CD4-positive, CD25-positive, alpha-beta regulatory T cell (primary cell): ENCODE results near the gene ALDH1A1. TPM values are rescaled to one million over a fixed set of nuclear protein-coding genes. Genes with fewer than 3 reads are reported as not detected.
"Not testable (repeated sequence)": the region's sequence is repeated elsewhere in the genome, so short reads cannot be mapped to it uniquely, and the experiment has no call there.

Experiments used
- ATAC-seq, 2 donors: fragments of 150-1000 bp; cut with Tn5 transposase; one replicate each; pipeline ENCODE4 v1.10.0; 2021; ENCODE audit warnings: low read depth in 2 of 2, moderate number of reproducible peaks in 2 of 2, moderate library complexity in 1 of 2
- DNase-seq, 3 donors: peaks; one replicate each; pipeline versions ENCODE4 v3.0.0 to v3.0.0-alpha.2; 2012 to 2022; ENCODE audit warnings: mixed read lengths in 1 of 3
- H3K27ac ChIP-seq: one replicate; pipeline ENCODE4 v1.7.0; 2013; ENCODE audit warnings: mild to moderate bottlenecking, low read length; ENCODE audit not compliant: insufficient read depth, poor library complexity, severe bottlenecking
- H3K27me3 ChIP-seq: one replicate; pipeline ENCODE4 v1.7.0; 2013; ENCODE audit warnings: low read length; ENCODE audit not compliant: control insufficient read depth, insufficient read depth
- H3K36me3 ChIP-seq: one replicate; pipeline ENCODE4 v1.7.0; 2013; ENCODE audit warnings: mild to moderate bottlenecking, low read length, moderate library complexity; ENCODE audit not compliant: control insufficient read depth, insufficient read depth
- H3K4me1 ChIP-seq: 2 replicates; pipeline ENCODE4 v1.7.0; 2013; ENCODE audit warnings: mild to moderate bottlenecking, low read length; ENCODE audit not compliant: insufficient read depth, control insufficient read depth, poor library complexity, severe bottlenecking
- H3K4me3 ChIP-seq: one replicate; pipeline ENCODE4 v1.7.0; 2013; ENCODE audit warnings: low read depth, mild to moderate bottlenecking, low read length, moderate library complexity
- H3K9me3 ChIP-seq, 2 experiments: 1 replicate in 1 of 2; 2 replicates in 1 of 2; pipeline ENCODE4 v1.7.0; 2013; ENCODE audit warnings: low read length in 2 of 2, mild to moderate bottlenecking in 1 of 2, moderate library complexity in 1 of 2; ENCODE audit not compliant: control insufficient read depth in 2 of 2
- H3K27ac Mint-ChIP-seq, 3 donors: one replicate each; pipeline ENCODE4 v1.8.0; 2020 to 2022; ENCODE audit warnings: mild to moderate bottlenecking in 3 of 3, mixed read lengths in 3 of 3, moderate library complexity in 2 of 3
- H3K27me3 Mint-ChIP-seq: one replicate; pipeline ENCODE4 v1.8.0; 2022; ENCODE audit warnings: mild to moderate bottlenecking, mixed read lengths
- H3K36me3 Mint-ChIP-seq: one replicate; pipeline ENCODE4 v1.8.0; 2020; ENCODE audit warnings: mixed read lengths
- H3K4me1 Mint-ChIP-seq, 4 donors: one replicate each; pipeline ENCODE4 v1.8.0; 2020 to 2022; ENCODE audit warnings: mixed read lengths in 4 of 4, mild to moderate bottlenecking in 1 of 4
- H3K4me3 Mint-ChIP-seq, 4 donors: one replicate each; pipeline ENCODE4 v1.8.0; 2020 to 2022; ENCODE audit warnings: mild to moderate bottlenecking in 4 of 4, mixed read lengths in 4 of 4, moderate library complexity in 3 of 4
- H3K9me3 Mint-ChIP-seq, 7 donors: one replicate each; pipeline ENCODE4 v1.8.0; 2020 to 2022; ENCODE audit warnings: mixed read lengths in 7 of 7, mild to moderate bottlenecking in 3 of 7, moderate library complexity in 2 of 7
- polyA plus RNA-seq, 4 donors: library from polyadenylated mRNA; unstranded; fragments of 300-500 nt; fragmentation: Illumina TruSeq; gene quantifications; one replicate each; pipeline ENCODE4 v1.2.3, GENCODE V29; 2021
- total RNA-seq: library from RNA; stranded (reverse); gene quantifications from one replicate; pipeline ENCODE4 v1.2.3, GENCODE V29; 2022

The ALDH1A1 gene
- total and polyA plus RNA-seq, 5 donors from 2014 or later = 0.10 to 1.0 TPM; not detected in 3

DNA sequence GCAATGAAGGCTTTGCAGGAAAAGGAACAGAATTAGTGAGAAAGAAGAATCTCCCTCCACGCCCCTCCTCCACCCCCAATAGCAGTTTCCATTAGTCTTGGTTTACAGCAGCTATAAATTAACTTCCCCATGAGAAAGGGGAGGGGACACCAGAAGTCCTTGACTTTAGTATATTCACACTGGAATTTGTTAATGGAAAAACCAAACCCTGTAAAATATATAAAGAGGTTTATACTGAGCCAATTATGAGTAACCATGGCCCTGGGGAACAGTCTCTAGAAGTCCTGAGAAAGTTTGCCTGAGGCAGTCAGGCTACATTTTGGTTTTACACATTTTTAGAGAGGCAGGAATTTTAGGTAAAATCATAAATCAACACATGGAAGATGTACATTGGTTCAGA lies 88.5 kb downstream of the ALDH1A1 start:
- Histone ChIP-seq H3K9me3 (no peaks in the 10 kb centered on the region), H3K27ac (no peak overlapping the region), H3K36me3 (no peaks in the 10 kb centered on the region), H3K4me3 (no peak overlapping the region), H3K27me3 (no peaks in the 10 kb centered on the region), H3K4me1 (no peaks in the 10 kb centered on the region)
- Mint-ChIP-seq H3K27me3 (peaks cover 4% of the 10 kb centered on the region), H3K9me3 (peaks cover 0 to 2% (median 0%) of the 10 kb centered on the region in 7 donors), H3K27ac (peak overlapping the region in 1 of 3 donors; percentile 72), H3K4me1 (no peaks in the 10 kb centered on the region), H3K4me3 (no peak overlapping the region), H3K36me3 (no peaks in the 10 kb centered on the region)
- ATAC-seq (no peak), DNase-seq (no peak)

DNA sequence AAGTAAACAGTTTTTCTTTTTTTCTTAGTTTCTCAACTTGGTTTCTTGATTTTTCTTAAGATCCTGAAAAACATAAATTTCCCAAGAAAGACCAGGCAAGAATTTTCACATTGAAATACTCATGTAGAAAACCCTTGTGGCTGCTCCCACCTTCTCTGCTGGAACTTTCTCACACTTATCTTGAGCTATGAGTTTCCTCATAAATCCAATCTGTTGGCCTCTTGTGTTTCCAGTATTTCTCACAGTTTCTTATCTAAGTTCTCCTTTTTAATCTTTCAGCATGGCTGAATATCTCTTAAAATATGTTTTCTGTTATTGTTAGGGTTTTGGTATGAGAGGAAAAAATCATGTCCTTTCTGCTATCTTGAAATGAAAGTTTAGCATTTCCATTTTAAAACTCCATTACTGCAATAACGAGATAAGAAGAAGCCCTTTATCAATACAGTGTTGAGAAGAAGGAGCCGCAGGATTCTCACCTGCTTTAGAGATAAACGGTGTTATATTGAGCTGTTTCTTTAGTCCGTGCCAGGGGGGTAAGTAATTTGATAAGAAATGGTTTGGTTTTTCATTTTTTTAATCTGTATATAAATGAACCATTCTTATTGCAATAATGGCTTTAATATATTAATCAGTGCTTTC lies 89.3 kb downstream of the ALDH1A1 start:
- Histone ChIP-seq H3K27ac (no peak overlapping the region), H3K27me3 (no peaks in the 10 kb centered on the region), H3K36me3 (no peaks in the 10 kb centered on the region), H3K4me1 (no peaks in the 10 kb centered on the region), H3K9me3 (no peaks in the 10 kb centered on the region), H3K4me3 (no peak overlapping the region)
- Mint-ChIP-seq H3K4me1 (no peaks in the 10 kb centered on the region), H3K36me3 (no peaks in the 10 kb centered on the region), H3K27ac (no peak overlapping the region), H3K4me3 (no peak overlapping the region), H3K9me3 (peaks cover 0 to 2% (median 0%) of the 10 kb centered on the region in 7 donors), H3K27me3 (peaks cover 4% of the 10 kb centered on the region)
- ATAC-seq (no peak), DNase-seq (no peak)

DNA sequence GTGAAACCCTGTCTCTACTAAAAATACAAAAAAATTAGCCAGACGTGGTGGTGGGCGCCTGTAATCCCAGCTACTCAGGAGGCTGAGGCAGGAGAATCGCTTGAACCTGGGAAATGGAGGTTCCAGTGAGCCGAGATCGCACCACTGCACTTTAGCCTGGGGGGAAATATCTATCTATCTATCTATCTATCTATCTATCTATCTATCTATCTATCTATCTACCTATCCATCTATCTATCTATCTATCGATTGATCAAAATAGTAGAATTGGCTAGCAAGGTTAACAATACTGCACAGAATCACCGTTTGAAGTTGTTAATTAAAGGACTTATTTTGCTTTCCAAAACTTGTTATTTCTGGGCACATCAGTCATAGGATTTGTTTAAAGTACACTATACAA lies 90.1 kb downstream of the ALDH1A1 start:
- H3K4me3 Mint-ChIP-seq, H3K36me3 Mint-ChIP-seq, DNase-seq, H3K27me3 ChIP-seq, H3K9me3 ChIP-seq, H3K9me3 Mint-ChIP-seq, ATAC-seq, H3K27ac Mint-ChIP-seq, H3K4me3 ChIP-seq, H3K4me1 Mint-ChIP-seq, H3K4me1 ChIP-seq, H3K27me3 Mint-ChIP-seq, H3K27ac ChIP-seq, H3K36me3 ChIP-seq: not testable (repeated sequence)

DNA sequence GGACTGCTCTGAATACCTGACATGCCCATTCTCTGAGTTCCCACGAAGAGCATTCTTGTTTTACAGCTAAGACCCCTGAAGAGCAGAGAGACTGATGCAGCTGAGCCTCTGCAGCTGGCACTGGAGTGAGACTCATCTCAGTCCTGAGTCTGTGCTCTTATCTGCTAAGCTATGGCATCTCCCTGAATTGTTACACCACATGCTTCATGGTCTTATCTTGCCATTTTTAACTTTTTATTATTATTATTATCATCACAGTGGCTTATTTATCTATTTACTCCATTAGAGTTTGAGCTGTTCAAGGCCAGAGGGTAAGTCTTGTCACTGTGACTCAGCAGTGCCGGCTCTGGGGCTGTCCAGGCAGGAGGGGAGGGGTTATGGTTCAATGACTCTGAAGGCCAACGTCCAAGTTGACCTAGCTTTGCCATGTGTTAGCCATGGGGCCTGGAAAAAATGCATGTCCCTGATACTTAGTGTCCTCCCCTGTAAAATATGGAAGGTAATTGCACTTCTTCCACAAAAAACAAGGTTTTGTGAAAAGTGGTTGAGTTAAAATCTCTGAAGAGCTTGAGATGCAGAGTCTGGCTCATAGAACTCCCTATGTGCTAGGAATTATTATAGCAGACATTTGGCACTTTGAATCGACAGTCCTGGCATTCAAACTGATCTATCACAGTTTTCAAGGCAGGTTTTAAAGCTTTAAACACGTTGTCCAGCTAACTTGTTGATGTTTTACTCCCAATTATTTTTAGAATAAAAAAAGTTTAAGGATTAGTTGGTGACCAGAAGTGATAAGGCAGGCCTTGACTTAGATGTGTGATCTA lies 94.6 kb downstream of the ALDH1A1 start:
- Mint-ChIP-seq H3K36me3 (no peaks in the 10 kb centered on the region), H3K27ac (no peak overlapping the region)

DNA sequence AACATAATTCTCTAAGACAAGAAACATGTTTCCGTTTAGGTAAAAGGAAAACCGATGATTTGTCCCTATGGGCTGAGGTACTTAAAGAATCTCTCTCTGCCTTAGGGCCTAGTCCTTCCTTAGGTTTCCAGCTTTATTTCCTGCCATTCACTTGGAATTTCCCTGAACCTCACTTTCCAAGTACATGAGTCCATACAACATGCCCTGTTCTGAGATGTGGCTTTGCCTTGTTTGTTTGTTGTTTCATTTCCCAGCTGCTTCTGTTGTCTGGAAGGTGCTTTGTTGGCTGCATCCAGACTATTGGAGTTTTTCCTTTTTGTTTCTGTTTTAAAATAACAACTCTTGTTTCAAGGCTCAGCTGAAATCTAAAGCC lies 95.2 kb downstream of the ALDH1A1 start:
- Mint-ChIP-seq H3K9me3 (peaks cover 0 to 4% (median 0%) of the 10 kb centered on the region in 7 donors), H3K27ac (no peak overlapping the region), H3K4me3 (no peak overlapping the region), H3K27me3 (no peaks in the 10 kb centered on the region), H3K36me3 (no peaks in the 10 kb centered on the region), H3K4me1 (no peaks in the 10 kb centered on the region)
- Histone ChIP-seq H3K4me1 (no peaks in the 10 kb centered on the region), H3K27ac (no peak overlapping the region), H3K9me3 (no peaks in the 10 kb centered on the region), H3K36me3 (no peaks in the 10 kb centered on the region), H3K4me3 (no peak overlapping the region), H3K27me3 (no peaks in the 10 kb centered on the region)
- DNase-seq (no peak), ATAC-seq (no peak)

More for the DNA sequence above, 94.6 kb downstream of the ALDH1A1 start:
- H3K4me1 Mint-ChIP-seq = no peaks in the 10 kb centered on the region
- H3K4me3 Mint-ChIP-seq = no peak overlapping the region
- H3K9me3 Mint-ChIP-seq = peaks cover 0 to 4% (median 0%) of the 10 kb centered on the region in 7 donors
- ATAC-seq (no peak), DNase-seq (no peak)
- no peak overlapping the region for H3K27ac ChIP-seq
- H3K9me3 ChIP-seq = no peaks in the 10 kb centered on the region
- no peaks in the 10 kb centered on the region for H3K27me3 ChIP-seq
- H3K4me3 ChIP-seq = no peak overlapping the region
- H3K4me1 ChIP-seq = no peaks in the 10 kb centered on the region
- no peaks in the 10 kb centered on the region for H3K36me3 ChIP-seq
- no peaks in the 10 kb centered on the region for H3K27me3 Mint-ChIP-seq

DNA sequence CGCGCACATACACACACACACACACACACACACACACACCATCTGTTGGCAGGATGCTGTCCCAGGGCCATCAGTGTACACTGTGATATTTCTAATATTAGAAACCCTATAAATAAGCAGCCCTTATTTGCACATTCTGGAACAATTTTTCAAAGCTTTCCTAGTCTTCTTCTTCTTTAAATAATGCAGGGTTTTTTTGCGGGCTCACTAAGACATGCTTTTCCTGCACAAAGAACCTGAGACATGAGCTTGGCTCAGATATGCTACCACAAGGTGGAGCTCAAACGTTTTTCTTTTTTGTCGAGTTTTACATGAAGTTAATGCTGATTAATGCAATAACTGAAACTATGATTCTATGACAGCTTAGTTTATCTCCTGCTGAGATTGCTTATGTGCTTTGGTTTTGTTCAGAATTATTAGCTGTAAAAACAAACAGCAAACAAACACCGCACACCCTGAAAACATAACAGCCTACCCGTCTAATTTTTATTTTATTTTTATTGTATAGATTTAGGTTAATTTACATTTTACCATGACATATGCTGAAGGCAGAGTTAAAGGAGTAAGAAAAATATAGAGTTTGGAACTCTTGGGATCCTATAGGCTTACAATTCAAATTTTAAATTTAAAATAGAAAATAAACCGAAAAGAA lies 95.8 kb downstream of the ALDH1A1 start:
- Histone ChIP-seq H3K4me3 (no peak overlapping the region), H3K4me1 (no peaks in the 10 kb centered on the region), H3K36me3 (no peaks in the 10 kb centered on the region), H3K27ac (no peak overlapping the region), H3K9me3 (no peaks in the 10 kb centered on the region), H3K27me3 (no peaks in the 10 kb centered on the region)
- Mint-ChIP-seq H3K4me3 (no peak overlapping the region), H3K4me1 (no peaks in the 10 kb centered on the region), H3K27ac (no peak overlapping the region), H3K9me3 (peaks cover 0 to 4% (median 0%) of the 10 kb centered on the region in 7 donors), H3K27me3 (no peaks in the 10 kb centered on the region), H3K36me3 (no peaks in the 10 kb centered on the region)
- ATAC-seq (no peak), DNase-seq (peak in 1 of 3 donors; percentile 34)

DNA sequence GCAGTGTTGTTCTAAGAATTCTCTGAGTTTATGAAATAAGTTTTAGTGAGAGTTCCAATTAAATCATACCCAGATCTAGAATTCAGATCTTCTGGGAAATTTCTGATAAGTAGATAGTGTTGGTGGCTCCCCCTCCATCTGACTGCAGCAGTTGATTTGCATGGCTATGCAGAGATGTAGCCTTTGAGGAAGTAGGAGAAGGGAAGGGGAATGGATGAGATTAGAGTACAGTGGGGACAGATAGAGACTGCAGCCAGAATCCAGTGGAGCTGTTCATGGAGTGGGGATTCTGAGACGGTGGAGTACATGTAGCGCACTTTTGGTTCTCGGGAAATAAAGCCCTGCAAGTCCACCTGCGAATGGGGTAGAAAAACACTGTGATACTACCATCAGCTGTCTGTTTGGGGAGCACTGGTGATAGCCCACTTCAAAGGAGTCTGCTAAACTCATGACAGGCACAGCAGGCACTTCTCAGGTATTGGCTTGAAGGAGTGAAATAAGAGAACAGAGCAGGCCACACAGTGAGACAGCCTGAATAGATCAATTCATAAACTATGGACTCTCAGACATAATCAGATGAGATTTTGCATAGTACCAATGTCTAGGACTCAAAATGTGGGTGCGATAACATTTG lies 96.8 kb downstream of the ALDH1A1 start:
- H3K27ac Mint-ChIP-seq = no peak overlapping the region
- H3K36me3 Mint-ChIP-seq = no peaks in the 10 kb centered on the region
- H3K9me3 Mint-ChIP-seq = peaks cover 0 to 2% (median 0%) of the 10 kb centered on the region in 7 donors
- Histone ChIP-seq H3K9me3 (no peaks in the 10 kb centered on the region), H3K36me3 (no peaks in the 10 kb centered on the region), H3K27ac (no peak overlapping the region), H3K4me3 (no peak overlapping the region), H3K4me1 (no peaks in the 10 kb centered on the region), H3K27me3 (no peaks in the 10 kb centered on the region)
- ATAC-seq (no peak), DNase-seq (no peak)
- H3K4me1 Mint-ChIP-seq = no peaks in the 10 kb centered on the region
- no peaks in the 10 kb centered on the region for H3K27me3 Mint-ChIP-seq
- no peak overlapping the region for H3K4me3 Mint-ChIP-seq
